Activated CD4-positive, alpha-beta T cell treated with anti-CD3 and anti-CD28 coated beads, Interleukin-2, amount 50 U/mL, for 1 hour (primary cell): ENCODE data around the gene CEP131.
A peak's percentile ranks its signal among the peaks of the same experiment; 100 is the strongest.
"Not testable (repeated sequence)": the region's sequence is repeated elsewhere in the genome, so short reads cannot be mapped to it uniquely, and the experiment has no call there.

Experiments
- DNase-seq: peaks from one replicate; pipeline ENCODE4 v3.0.0-alpha.2; 2020

CEP131 gene

DNA sequence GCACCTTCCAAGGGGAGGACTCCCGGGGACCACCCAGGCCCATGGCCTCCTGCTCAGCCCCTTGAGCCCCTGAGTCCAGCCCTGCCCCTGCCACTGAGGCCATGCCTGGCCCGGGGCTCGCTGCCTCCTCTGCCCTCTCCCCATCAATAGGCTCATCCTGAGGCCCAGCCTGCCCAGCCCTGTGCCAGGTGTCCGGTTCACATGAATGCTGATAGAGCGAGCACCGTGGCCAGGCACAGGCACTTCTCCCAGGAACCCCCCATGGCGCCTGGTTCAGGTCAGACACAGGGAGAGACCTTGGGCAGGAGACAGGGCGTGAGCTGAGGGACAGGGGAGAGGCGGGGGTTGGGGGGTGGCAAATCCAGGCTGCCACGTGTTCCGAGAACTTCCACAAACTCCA, 60.3 kb downstream of the CEP131 start:
- DNase-seq = no peak

DNA sequence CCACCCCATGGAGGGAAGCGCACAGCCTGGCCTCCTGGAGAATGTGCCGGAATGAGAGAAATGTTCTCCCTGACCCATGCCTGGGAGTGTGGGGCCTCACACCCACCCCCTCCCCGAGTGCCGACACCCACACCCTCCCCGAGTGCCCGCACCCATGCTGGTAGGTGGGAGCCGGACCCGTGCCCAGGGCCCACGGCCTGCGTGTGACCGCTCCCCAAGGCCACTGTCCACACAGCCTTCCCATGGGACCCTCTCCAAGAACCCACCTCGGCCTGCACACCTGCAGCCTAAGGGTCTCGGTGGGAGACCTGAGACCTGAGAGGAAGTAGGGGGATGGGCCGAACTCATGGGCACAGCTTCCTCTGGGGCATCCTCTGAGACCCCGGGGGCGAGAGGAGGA, 60.8 kb downstream of the CEP131 start:
- no peak for DNase-seq

DNA sequence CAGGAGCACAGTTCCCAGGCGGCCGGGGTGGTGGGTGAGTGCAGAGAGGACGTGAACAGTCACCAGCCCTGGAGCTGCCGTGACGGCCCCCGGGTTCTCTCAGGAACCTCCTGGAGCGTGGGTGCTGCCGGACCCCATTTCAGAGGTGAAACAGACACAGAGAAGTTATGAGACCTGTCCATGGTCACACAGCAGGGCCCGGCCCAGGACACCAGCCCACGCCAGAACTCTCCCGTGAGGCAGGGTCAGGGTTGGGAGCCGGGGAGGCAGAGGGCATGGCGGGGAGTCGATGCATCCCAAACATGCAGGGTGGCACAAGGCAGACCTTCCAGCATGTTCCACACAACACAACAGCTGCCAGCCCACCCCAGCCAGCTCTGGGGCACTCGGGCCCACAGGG, 61.2 kb downstream of the CEP131 start:
- DNase-seq = no peak

DNA sequence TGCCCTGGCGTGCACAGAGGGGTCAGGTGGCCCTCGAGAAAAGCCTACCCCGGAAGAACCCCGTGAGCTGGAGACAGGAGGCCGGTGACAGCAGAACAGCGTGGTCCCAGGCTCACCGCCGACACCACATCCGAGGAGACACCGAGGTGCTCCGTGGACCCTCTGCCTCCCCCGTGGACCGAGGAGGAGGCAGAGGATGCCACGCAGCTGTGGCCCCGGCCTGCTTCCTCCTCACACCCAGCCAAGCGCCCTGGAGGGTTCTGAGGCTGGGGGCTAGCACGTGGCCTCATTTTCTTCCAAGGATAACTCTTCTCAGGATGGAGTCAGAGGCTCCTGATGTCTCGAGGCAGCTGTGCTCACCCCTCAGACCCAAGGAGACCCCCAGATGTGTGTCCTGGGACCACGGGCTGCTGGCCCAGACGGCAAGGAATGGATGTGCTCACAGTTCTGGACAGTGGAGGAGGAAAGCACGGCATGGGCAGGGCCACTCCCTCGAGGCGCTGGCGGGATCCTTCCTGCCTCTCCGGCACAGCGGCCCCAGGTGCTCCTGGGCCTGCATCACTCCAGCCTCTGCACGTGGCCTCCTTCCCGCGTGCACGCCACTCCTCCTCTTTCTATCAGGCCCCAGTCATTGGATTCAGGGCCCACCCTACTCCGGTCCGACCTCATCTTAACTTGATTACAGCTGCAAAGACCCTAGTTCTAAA, 61.9 kb downstream of the CEP131 start:
- DNase-seq = no peak

DNA sequence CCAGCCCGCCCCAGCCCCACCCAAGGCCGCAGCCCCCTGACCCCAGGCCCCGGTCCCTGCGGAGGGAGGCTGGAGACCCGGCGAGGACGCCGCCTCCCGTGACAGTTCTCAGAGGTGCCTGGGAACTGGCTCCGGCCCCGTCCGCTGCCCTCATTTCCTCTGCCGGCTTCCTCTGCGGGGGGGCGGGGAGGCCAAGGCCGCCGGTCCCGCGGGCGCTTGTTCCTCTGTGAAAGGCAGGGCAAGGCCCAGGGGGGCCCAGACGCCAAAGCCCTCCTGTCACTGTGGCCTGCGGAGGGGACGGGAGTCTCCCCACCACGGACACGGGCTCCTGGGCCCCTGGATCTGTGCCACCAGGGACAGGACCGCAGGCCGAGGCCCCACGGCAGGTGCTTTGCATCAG, 62.5 kb downstream of the CEP131 start:
- DNase-seq = no peak

DNA sequence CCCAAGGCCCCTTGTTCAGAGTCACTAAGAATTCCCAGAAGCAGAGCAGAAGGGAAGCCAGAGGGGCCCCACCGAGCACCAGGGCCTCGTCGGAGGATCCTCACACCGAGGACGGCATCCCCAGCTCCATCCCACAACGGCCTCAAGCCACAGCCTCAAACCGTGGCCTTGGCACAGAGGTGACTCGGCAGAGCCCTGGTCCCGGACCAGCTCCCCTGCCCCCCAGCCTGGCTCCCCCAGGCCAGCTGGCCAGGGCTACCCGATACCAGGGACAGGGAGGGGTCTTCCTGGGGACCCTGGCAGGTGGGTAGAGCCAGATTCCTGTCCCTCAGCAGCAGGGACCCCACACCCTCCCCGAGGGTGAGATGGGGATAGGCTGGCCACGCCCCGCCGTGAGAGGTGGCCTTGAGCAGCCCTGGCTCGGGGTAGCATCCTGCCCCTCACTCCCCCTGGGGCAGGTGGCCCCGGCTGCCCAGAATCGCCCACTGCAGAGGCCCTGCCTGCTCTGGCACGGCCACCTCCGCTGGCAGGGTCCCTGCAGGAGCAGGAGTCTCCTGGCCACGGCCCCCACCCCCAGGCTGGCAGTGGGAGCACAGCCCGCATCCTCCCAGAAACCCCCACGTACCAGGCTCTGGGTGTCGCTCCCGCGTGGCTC, 63.0 kb downstream of the CEP131 start:
- no peak for DNase-seq

DNA sequence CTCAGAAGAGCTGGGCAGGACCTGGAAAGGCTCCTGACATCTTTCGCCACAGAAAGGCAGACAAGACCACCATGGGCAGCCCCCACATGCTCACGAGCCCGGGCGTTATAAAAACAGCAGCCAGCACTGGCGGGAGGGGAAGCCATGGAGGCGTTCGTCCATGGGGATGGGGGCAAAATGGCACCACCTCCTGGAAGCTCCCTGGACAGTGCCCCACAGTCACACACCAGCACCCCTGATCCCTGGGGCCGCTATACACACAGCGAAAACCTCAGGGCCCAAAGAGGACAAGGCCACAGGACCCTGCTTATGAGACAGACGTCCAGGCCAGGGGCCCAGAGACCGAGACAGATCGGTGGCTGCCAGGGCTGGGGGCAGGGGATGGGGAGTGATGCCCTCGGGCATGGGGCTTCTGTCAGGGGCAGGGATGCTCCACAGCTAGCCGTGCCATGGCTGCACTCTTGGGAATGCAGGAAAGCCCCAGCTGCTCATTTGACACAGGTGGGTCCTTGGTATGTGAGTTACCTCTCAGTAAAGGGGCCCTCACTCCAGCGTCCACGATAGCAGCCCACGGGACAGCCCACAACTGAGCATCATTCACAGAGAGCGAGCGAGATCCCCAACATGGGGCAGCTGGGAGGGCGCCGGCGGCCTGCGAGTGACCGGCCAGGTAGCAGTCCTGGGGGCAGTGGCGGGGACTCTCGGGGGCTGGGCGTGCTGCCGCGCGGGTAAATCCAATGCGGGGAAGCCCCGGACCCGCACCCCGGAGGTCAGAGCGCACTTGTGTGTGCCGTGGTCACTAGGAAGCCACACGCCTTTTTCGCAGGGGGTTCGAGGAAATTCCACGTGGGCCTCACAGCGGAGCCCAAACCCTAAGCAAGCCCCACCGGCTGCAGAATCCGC, 63.8 kb downstream of the CEP131 start:
- DNase-seq = no peak

DNA sequence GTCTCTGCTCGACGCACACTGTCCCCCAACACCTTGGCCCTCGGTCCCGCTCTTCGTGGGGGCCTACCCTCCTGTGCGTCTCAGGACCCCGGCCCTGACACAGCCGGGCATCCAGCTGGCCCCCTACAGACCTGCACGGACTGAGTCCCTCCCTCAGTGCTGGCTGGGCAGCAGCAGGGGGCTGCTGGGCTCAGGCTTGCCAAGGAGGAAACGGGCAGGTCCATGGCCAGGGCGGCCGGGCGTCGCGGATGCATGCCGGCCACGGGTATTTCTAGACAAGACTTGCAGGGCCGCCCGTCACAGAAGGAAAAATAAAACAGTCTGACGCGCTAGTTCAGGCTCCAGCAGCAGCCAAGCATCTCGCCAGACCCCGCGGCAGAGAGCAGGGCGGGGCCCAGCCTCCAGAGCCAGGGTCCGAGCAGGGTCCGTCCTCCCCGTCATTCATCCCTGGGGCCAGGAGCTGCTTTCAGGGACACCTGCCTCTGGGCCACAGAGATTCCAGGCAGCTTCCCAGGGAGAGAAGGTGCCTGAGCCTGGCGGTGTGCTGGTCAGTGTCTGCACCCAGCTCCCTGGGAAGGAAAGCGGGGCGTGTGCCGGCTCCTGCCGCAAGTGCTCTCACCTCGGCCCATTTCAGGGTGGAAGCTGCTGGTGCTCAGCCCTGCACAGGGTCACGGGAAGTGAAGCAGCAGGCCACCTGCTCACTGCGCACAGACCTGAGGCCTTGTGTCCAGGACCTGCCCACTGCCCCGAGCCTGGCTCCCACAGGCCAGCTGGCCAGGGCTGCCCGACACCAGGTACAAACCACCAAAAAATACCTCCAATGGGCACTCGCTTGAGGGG, 64.7 kb downstream of the CEP131 start:
- no peak for DNase-seq

DNA sequence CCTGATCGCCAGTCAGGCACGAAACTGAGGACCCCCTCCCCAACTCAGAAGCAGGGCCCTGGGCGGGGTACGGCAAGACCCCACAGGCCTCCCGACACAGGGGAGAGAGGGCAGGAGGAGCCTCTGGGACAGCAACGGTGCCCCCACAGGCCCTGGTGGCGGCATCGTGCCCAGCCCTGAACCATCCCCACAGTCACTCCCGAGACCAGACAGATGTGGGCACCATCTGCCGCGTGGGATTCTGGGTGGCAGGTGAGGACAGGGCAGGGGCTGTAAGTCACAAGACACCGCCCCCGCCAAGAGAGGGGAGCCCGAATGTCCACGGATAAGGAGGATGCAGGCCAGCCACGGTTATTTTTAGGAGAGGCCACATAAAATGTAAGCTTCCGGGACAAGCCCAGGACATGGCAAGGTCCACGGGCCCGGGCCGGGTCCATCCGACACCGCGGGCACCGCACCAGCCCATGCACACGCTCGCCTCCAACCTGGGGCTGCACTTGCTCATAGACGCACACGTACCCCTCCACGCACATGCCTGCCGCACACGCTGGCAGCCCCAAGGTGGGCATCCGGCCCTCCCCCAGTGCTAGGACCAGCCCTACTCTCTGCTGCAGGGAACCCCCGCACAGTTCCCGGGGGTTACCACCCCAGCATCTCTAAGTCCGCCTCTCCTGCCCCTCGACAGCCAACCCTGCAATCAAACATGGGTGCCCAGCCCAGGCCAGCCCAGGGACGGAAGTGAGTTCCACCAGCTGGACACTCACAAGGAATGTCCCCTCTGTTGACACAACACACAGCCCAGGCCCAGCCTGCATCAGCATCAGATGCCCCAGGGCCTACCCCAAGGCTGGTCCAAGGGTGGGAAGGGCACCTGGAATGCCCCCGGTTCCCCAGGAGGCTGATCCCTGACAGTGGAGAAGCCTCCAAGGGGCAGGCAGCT, 65.6 kb downstream of the CEP131 start:
- DNase-seq = no peak

DNA sequence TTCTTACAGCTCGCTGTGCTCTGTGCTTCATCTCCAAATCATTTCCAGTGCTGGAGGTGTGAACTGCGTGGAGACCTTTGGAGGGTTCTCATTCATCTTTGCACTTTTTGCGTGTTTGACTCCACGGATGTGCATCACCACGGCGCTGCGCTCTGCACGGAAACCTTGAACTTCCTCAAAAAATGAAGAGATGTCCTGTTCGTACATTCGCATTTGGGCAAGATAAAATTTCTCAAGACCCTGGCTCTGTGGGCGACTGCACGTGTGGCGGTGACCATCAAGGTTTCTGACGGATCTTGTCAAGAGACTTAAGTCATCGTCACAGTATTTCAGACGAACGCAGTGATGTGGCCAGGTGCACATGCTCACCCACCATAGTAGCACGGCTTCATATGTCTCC, 67.8 kb downstream of the CEP131 start:
- DNase-seq = no peak

DNA sequence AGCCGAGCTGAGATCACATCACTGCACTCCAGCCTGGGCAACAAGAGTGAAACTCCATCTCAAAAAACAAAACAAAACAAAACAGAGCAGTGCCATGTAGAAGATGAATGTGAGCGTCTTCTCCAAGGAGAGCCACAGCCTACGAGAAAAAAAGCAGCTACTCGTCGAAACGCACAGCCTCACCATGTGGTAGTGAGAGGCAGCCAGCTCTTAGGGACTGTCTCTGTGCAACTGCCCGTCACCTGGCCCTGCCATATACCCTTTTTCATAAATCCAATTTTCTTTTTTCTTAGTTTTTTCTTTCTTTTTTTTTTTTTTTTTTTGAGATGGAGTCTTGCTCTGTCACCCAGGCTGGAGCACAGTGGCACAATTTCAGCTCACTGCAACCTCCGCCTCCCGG, 68.7 kb downstream of the CEP131 start:
- not testable (repeated sequence) for DNase-seq

DNA sequence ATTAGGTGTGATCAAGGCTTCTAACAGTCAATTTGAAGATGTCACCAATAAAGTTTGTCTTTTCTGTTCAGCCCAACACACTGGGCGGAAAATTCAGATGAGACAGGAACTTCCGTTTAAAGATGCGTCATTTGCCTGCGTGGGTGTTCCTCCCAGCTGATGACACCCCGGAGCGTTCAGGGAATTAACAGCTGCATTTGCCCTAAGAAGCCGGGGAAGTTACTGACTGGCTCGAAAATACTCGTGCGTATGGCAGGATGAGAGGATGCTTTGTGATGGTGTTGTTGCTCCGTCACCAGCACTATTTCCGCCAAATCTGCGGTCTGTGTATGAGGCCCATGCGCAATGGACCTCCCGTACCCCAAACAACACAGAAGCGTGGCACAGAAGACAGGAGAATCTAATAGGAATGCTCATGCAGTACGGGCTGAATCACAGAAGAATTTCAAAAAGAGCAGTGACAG, 69.4 kb downstream of the CEP131 start:
- peak; percentile 7 for DNase-seq

DNA sequence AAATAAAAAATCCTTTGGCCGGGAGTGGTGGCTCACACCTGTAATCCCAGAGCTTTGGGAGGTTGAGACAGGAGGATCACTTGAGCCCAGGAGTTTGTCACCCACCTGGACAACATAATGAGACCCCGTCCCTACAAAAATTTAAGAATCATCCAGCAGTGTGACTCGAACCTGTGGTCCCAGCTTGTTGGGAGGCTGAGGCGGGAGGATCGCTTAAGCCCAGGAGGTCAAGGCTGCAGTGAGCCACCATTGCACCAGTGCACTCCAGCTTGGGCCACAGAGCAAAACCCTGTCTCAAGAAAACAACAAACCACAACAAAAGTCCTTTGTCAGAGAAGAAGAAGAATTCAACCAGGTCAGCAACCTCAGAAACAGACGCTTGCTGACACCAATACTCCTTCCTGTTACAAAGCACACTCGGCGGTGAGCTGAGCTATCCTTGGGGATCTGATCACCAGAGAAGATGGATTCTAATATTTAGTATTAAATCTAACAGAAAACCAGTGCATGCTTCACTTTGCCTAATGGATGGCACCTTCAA, 70.4 kb downstream of the CEP131 start:
- no peak for DNase-seq

DNA sequence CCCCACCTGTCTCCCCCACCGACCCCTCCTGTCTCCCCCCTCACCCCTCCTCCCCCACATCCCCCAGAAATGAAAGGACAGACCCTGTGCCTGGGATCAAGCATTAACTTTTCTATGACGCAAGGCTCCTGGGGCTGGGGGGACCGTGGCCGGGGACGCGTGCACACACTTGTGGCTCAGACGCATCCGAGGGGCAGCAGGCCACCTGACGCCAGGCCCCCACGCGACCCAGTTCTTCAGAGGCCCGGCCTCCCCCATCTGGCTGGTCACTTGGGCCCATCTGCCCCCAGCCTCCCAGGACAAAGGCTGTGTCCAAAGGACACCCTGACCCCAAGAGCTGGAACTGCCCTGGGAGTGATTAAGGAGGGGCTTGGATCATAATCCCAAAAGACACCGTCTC, 71.5 kb downstream of the CEP131 start:
- DNase-seq = no peak

DNA sequence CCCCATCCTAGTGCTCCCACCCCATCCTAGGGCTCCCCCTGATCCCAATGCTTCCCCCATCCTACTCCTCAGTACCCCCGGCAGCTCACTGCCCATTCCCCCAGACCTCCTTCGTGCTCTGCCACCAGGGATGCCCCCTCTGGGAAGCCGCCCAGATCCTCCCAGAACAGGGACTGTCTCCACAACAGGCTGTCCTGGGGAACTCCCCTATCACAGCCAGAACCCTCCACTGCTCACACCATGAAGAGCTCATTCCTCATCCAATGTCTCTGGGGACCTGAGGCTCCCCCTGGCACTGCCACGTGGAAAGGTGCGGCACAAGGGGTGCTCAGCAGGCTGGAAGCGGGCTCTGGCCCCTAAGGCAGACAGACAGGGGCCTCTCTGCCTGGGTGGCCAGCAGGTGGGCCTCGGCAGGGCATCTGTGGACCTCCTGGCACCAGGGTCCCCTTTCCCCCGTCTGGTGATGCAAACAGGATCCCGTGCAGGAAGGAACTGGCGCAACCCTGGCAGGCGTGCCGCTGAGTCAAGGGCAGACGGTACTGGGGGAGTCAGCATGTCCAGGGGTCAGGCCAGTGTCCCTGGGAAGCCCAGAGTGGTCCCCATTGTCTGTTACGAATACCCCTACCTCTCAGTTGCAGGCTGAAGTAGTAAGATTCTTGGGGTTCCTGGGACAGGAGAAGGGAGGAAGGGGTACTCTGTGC, 72.2 kb downstream of the CEP131 start:
- no peak for DNase-seq

DNA sequence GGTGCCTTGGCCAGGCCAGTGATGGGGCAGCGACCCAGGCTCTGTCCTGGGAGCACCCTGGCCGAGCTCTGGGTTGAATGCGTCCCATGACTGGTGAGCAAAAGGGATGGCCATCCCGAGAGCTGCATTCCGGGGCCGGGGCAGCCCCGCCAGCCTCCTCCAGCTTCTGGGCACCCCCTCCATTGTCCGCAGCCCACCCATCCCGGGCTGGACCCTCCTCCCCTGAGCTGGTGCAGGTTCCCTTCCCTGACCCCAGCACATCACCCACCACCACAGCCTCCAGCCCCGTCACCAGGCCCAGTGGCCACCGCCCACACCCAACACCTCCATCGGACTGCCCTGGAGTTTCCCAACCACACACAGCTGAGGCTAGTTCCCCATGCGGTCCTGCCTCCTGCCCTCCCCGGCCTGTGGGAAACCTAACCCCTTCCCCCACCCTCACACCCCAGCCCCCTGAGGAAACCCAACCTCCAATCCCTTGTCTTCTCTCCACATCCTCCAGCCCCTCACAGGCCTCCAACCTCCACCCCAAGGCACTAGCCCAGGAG, 73.7 kb downstream of the CEP131 start:
- DNase-seq = no peak

DNA sequence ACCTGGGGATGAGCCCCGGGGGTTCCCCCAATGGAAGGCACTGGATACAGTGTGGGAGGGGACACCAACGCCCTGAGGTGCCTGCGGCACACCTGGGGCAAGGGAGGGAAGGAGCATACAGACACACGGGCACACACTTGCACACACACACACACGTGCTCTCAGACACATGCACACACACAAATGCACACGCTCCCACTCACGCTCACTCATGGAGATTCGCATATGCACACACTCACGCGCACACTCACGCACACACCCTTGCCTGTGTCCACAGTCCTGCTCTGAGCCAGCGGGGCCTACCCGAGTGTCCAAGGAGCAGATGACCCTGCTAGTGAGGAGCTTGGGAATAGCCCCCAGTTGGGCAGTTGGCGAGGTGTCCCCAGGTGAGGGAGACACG, 74.2 kb downstream of the CEP131 start:
- DNase-seq = no peak

DNA sequence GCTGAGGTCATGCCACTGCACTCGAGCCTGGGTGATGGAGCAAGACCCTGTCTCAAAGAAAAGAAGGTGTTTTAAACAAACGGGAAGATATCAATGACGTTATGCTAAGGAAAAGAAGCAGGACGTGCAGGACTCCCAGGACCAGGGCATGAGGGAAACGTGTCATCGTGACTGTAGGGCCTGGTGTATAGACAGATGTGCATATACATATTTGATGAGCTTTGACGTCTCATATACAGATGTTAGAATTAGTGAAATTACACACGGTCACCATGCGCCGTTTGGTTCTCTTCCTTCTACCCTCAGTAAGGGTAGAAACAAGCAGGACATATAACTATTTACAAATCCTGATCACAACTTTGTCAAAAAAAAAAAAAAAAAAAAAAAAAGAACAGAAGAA, 75.1 kb downstream of the CEP131 start:
- DNase-seq = no peak

DNA sequence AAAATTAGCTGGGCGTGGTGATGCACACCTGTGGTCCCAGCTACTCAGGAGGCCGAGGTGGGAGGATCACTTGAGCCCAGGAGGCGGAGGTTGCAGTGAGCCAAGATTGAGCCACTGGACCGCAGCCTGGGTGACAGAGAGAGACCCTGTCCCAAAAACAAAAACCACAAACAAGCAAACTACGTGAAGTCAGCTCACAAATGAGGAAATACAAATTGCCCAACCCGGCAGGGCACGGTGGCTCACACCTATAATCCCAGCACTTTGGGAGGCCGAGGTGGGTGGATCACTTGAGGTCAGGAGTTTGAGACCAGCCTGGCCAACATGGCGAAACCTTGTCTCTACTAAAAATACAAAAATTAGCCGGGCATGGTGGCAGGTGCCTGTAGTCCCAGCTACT, 76.6 kb downstream of the CEP131 start:
- DNase-seq = not testable (repeated sequence)

DNA sequence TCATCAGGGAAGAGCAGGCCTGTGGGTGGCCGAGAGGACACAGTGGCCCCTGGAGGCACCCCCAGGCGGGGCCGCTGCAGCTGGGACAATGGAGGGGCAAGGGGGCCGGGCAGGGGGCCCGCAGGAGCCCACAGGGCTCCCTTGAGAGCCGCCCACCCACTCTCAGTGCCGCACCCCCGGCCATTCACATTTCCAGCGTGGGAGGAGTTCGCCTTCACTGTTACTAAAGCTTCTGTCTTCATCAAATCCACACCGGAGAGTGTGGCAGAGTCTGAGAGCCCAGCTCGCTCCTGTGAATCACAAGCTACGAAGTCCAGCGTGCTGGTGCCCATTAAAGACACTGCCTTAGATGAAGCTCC, 78.4 kb downstream of the CEP131 start:
- DNase-seq = no peak
